RWPE2 (cell line): Measurements from ENCODE around the gene CACNA1E.

Experiments used
- ATAC-seq: fragments of 200-7000 bp; cut with Tn5 transposase; 3 replicates; pipeline ENCODE4 v1.9.1; 2021; ENCODE audit warnings: low read depth
- DNase-seq: peaks from one replicate; pipeline ENCODE4 v3.0.0-alpha.2; 2020; ENCODE audit warnings: low spot score
- H3K27ac ChIP-seq: fragments of 450-650 bp; 2 replicates; pipeline ENCODE4 v1.5.1; 2017; ENCODE audit warnings: mild to moderate bottlenecking; ENCODE audit not compliant: poor library complexity, severe bottlenecking
- H3K27me3 ChIP-seq: fragments of 250-450 bp; sonication (Bioruptor Pico); 2 replicates; pipeline ENCODE4 v1.5.1; 2021; ENCODE audit warnings: mild to moderate bottlenecking, moderate library complexity; ENCODE audit not compliant: insufficient read depth, poor library complexity, severe bottlenecking
- H3K36me3 ChIP-seq: fragments of 250-450 bp; sonication (Bioruptor Pico); 2 replicates; pipeline ENCODE4 v1.5.1; 2020; ENCODE audit warnings: low read depth, mild to moderate bottlenecking, moderate library complexity
- H3K4me1 ChIP-seq: fragments of 250-450 bp; sonication (Bioruptor Pico); 2 replicates; pipeline ENCODE4 v1.5.1; 2021; ENCODE audit warnings: mild to moderate bottlenecking, moderate library complexity; ENCODE audit not compliant: insufficient read depth, poor library complexity, severe bottlenecking
- H3K4me3 ChIP-seq: fragments of 250-450 bp; sonication (Bioruptor Pico); 2 replicates; pipeline ENCODE4 v1.5.1; 2021; ENCODE audit warnings: mild to moderate bottlenecking, moderate library complexity; ENCODE audit not compliant: severe bottlenecking
- H3K9me3 ChIP-seq: fragments of 250-450 bp; sonication (Bioruptor Pico); 2 replicates; pipeline ENCODE4 v1.5.1; 2021; ENCODE audit warnings: mild to moderate bottlenecking, moderate library complexity; ENCODE audit not compliant: severe bottlenecking
- TF ChIP-seq, protein P1 (sequence below): fragments of 450-650 bp; IDR thresholded peaks from one replicate; pipeline ENCODE4 v1.5.1; 2017; ENCODE audit warnings: mild to moderate bottlenecking, moderate library complexity; ENCODE audit not compliant: poor library complexity, severe bottlenecking

CACNA1E gene

GRCh38 chr1:181453541-181454201, 29.6 kb upstream of the CACNA1E start:
- no peaks in the 10 kb centered on the region for H3K4me1 ChIP-seq
- no peak for DNase-seq
- no peaks in the 10 kb centered on the region for H3K36me3 ChIP-seq
- TF ChIP-seq, protein P1, sequence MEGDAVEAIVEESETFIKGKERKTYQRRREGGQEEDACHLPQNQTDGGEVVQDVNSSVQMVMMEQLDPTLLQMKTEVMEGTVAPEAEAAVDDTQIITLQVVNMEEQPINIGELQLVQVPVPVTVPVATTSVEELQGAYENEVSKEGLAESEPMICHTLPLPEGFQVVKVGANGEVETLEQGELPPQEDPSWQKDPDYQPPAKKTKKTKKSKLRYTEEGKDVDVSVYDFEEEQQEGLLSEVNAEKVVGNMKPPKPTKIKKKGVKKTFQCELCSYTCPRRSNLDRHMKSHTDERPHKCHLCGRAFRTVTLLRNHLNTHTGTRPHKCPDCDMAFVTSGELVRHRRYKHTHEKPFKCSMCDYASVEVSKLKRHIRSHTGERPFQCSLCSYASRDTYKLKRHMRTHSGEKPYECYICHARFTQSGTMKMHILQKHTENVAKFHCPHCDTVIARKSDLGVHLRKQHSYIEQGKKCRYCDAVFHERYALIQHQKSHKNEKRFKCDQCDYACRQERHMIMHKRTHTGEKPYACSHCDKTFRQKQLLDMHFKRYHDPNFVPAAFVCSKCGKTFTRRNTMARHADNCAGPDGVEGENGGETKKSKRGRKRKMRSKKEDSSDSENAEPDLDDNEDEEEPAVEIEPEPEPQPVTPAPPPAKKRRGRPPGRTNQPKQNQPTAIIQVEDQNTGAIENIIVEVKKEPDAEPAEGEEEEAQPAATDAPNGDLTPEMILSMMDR, result no peak
- no peak for ATAC-seq
- no peak overlapping the region for H3K4me3 ChIP-seq
- H3K27ac ChIP-seq, result no peak overlapping the region
- no peaks in the 10 kb centered on the region for H3K27me3 ChIP-seq
- no peaks in the 10 kb centered on the region for H3K9me3 ChIP-seq

- H3K27me3 ChIP-seq, result no peaks in the 10 kb centered on the region
- H3K9me3 ChIP-seq, result no peaks in the 10 kb centered on the region
- H3K4me1 ChIP-seq, result no peaks in the 10 kb centered on the region
- DNase-seq (no peak), ATAC-seq (no peak)
- H3K4me3 ChIP-seq, result no peak overlapping the region
- TF ChIP-seq, protein P1, result no peak
- H3K36me3 ChIP-seq, result no peaks in the 10 kb centered on the region
- no peak overlapping the region for H3K27ac ChIP-seq
Measured at GRCh38 chr1:181456551-181456950, 26.8 kb upstream of the CACNA1E start.

DNA sequence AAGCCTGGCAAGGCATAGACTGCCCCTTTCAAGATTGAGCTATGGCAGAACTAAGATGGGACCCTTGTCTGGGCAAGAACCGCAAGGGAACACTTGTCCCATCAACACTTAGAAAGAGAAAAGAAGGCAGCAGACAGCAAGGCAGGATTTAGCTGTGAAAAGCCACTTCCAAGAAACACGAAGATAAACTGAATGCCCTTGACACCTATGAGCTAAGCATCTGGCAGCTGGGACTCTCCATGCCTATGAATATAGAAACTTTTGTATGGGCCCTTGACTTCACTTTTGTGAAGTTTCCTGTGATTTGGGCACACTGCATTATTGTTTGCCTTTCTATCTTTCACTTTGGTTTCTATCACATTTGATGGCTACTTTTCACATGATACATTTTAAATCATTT, 24.9 kb upstream of the CACNA1E start:
- Histone ChIP-seq H3K36me3 (no peaks in the 10 kb centered on the region), H3K27ac (no peak overlapping the region), H3K9me3 (peaks cover 2% of the 10 kb centered on the region), H3K4me1 (no peaks in the 10 kb centered on the region), H3K4me3 (no peak overlapping the region), H3K27me3 (no peaks in the 10 kb centered on the region)
- no peak for ATAC-seq
- TF ChIP-seq, protein P1, result no peak
- no peak for DNase-seq

DNA sequence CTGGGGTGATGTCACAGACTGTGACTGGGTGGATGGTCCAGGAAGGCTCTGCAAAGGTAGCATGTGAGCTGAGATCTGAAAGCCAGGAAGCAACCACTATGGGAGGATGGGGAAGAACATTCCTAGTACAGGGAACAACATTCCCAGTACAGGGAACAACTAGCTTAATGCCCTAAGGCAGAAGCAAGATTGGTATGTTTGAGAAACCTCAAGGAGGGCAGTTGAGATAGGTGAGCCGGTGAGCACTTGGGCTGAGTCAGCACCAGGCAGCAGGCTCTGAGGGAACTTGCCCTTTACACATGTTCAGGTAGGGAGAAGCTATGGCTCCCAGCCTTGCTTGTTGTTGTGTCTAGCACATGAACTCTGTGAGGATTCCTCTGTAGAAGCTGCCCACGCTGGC, 24.2 kb upstream of the CACNA1E start:
- DNase-seq, result no peak
- no peak overlapping the region for H3K4me3 ChIP-seq
- no peaks in the 10 kb centered on the region for H3K36me3 ChIP-seq
- peaks cover 2% of the 10 kb centered on the region for H3K9me3 ChIP-seq
- H3K27me3 ChIP-seq, result no peaks in the 10 kb centered on the region
- H3K27ac ChIP-seq, result no peak overlapping the region
- no peaks in the 10 kb centered on the region for H3K4me1 ChIP-seq
- peak; percentile 84 for ATAC-seq
- TF ChIP-seq, protein P1, result no peak

- Histone ChIP-seq H3K9me3 (no peaks in the 10 kb centered on the region), H3K4me3 (no peak overlapping the region), H3K36me3 (no peaks in the 10 kb centered on the region), H3K4me1 (peaks cover 5% of the 10 kb centered on the region), H3K27ac (no peak overlapping the region), H3K27me3 (no peaks in the 10 kb centered on the region)
- DNase-seq (no peak), ATAC-seq (peak; percentile 94)
- TF ChIP-seq, protein P1, result no peak
Measured at GRCh38 chr1:181469829-181470228, 13.5 kb upstream of the CACNA1E start.
